A673 (cell line): ENCODE data around the gene GRIN2D.

Experiments used
- EZH2 ChIP-seq: fragments of 200-600 bp; sonication (generic); IDR thresholded peaks from 2 replicates; pipeline ENCODE4 v1.6.1; 2017; ENCODE audit warnings: borderline replicate concordance, low read depth, mild to moderate bottlenecking, mixed read lengths, antibody characterized with exemption, low read length; ENCODE audit not compliant: poor library complexity, severe bottlenecking
- TF ChIP-seq, protein P1 (sequence below): fragments of 300-800, 200-600 bp; sonication (generic); conservative IDR thresholded peaks from 2 replicates; pipeline ENCODE4 v1.5.1; 2017; ENCODE audit warnings: low read depth, mild to moderate bottlenecking, antibody characterized with exemption, low read length, moderate library complexity, mixed read lengths

DNA sequence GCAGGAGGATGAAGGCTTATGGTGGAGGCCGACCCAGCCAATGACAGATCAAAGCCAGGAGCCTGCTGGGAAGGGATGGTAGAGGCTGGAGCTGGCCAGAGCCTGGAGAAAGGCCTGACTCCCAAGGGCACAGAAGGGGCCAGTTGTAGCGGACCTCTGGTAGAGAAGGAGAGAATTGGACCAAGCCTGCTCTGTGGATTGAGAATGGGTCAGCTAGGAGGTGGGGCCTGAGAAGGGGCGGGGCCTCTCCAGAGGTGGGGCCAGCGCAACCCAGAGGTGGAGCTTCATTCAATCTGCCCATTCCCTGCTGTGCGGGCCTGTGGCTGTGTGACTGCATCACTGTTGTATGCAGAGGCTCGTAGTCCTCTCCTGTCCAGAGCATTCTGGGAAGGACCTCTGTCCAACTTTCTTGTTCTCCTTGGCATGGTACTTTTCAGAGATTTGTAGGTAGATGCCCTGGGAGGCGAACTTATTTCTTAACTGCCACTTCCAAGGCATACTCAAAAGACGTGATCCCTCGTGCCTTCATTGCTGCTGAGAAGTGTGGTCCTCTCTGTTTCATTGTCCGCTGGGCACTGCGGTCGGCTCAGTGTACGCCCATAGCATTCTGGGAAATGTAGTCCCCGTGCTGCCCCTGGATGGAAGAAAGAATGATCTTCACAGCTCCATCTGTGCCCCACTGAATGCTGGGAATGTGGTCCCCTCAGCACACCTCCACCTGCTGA is 6.7 kb downstream of the GRIN2D start:
- TF ChIP-seq, protein P1, sequence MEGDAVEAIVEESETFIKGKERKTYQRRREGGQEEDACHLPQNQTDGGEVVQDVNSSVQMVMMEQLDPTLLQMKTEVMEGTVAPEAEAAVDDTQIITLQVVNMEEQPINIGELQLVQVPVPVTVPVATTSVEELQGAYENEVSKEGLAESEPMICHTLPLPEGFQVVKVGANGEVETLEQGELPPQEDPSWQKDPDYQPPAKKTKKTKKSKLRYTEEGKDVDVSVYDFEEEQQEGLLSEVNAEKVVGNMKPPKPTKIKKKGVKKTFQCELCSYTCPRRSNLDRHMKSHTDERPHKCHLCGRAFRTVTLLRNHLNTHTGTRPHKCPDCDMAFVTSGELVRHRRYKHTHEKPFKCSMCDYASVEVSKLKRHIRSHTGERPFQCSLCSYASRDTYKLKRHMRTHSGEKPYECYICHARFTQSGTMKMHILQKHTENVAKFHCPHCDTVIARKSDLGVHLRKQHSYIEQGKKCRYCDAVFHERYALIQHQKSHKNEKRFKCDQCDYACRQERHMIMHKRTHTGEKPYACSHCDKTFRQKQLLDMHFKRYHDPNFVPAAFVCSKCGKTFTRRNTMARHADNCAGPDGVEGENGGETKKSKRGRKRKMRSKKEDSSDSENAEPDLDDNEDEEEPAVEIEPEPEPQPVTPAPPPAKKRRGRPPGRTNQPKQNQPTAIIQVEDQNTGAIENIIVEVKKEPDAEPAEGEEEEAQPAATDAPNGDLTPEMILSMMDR: no peak
- TF ChIP-seq EZH2: no peak
